HG03575 (cell line): ENCODE measurements around the gene DBNDD2.

Experiments used
- ATAC-seq: cut with Tn5 transposase; IDR thresholded peaks from one replicate; pipeline ENCODE4 v1.9.1; 2021; ENCODE audit not compliant: unreplicated experiment, insufficient number of reproducible peaks, low FRiP score; ENCODE audit errors: extremely low read depth

The DBNDD2 gene

GRCh38 chr20:45374966-45375365 is 33.1 kb upstream of the DBNDD2 start:
- ATAC-seq = no peak

- ATAC-seq = no peak
These were observed 30.8 kb upstream of the DBNDD2 start for GRCh38 chr20:45377269-45377668.

- no peak for ATAC-seq
These were observed 29.9 kb upstream of the DBNDD2 start, which contains the start of gene TP53TG5 for GRCh38 chr20:45378191-45378590. TP53TG5 (minus strand) TSS chr20:45378325; CDS start chr20:45378236, 89 bp downstream.

- ATAC-seq = no peak
These were observed 20.8 kb upstream of the DBNDD2 start for GRCh38 chr20:45387274-45387673.

- no peak for ATAC-seq
These were observed 17.2 kb upstream of the DBNDD2 start for GRCh38 chr20:45390931-45391330.

- ATAC-seq = no peak
These were observed 16.5 kb upstream of the DBNDD2 start for GRCh38 chr20:45391559-45391958.

GRCh38 chr20:45392733-45393132 is 15.4 kb upstream of the DBNDD2 start:
- no peak for ATAC-seq

GRCh38 chr20:45394221-45395113 is 13.6 kb upstream of the DBNDD2 start:
- no peak for ATAC-seq

GRCh38 chr20:45395114-45395415 is 13.0 kb upstream of the DBNDD2 start:
- ATAC-seq = no peak

GRCh38 chr20:45399018-45399417 is 9.1 kb upstream of the DBNDD2 start:
- no peak for ATAC-seq

GRCh38 chr20:45400346-45401031 is 7.6 kb upstream of the DBNDD2 start:
- ATAC-seq = no peak

- no peak for ATAC-seq
These were observed 5.1 kb upstream of the DBNDD2 start for GRCh38 chr20:45402946-45403345.

GRCh38 chr20:45404438-45404837 is 3.7 kb upstream of the DBNDD2 start:
- no peak for ATAC-seq

- ATAC-seq = no peak
These were observed 2.4 kb upstream of the DBNDD2 start for GRCh38 chr20:45405571-45406259.

- ATAC-seq = no peak
These were observed 1.6 kb upstream of the DBNDD2 start for GRCh38 chr20:45406260-45407066.

GRCh38 chr20:45407067-45407745 is 883 bp upstream of the DBNDD2 start:
- ATAC-seq = no peak

- no peak for ATAC-seq
These were observed 641 bp downstream of the DBNDD2 start for GRCh38 chr20:45408646-45409213.

GRCh38 chr20:45409521-45410272 is 1.6 kb downstream of the DBNDD2 start:
- ATAC-seq = no peak
